A172 (cell line): ENCODE measurements around the gene RGMB. TPM values are rescaled to one million over a fixed set of nuclear protein-coding genes. Genes with fewer than 3 reads are reported as not detected.

Experiments
- DNase-seq: peaks from one replicate; pipeline ENCODE4 v3.0.0-alpha.2; 2015; ENCODE audit warnings: low spot score
- total RNA-seq: library from RNA; depleted of rRNA; stranded (reverse); fragments of >200 nt; shearing (Covaris generic); gene quantifications from 2 replicates; pipeline ENCODE4 v1.2.3, GENCODE V29; 2014

RGMB gene
- total RNA-seq, 1 experiment from 2014 or later = 22.0 TPM

GRCh38 chr5:98768160-98768959, 5.1 kb upstream of the RGMB start:
- peak; percentile 61 for DNase-seq

- DNase-seq = no peak
These were observed 4.6 kb upstream of the RGMB start for GRCh38 chr5:98768960-98769209.

GRCh38 chr5:98769210-98769958, 4.1 kb upstream of the RGMB start:
- DNase-seq = peak; percentile 46

GRCh38 chr5:98769959-98770208, 3.6 kb upstream of the RGMB start:
- no peak for DNase-seq

DNA sequence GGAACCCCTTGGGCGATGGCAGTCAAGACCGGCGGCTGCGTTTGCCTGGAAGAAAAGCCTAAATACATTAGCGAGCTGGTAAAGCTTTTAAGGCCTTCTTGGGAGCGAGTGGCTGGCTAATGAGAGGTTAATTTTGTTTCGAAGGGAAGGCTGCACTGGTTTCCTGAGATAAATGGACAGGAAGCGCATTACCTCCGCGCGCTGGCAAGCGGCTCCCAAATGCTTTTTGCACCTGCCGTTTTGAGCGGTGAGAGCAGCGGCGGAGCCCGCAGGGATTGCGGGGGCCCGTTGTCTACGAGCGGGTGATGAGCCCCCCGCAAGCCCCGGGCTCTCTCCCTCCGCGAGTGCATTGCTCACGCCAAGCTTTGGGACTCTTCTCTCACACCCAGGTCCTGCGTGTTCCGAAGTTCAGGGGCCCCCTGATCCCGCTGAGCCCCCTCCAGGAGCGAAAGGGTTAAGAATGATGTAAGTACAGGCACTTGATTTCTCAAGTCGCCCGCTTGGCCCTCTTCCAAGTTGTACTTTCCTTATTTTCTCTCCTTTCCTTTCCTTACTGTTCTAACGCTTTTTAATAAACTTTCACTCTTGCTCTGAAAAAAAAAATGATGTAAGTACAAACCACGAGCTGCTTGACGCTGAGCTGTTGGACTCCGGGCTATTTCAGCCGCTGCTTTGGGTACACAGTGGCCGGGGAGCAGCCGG, 3.1 kb upstream of the RGMB start:
- DNase-seq = peak; percentile 44

- peak; percentile 41 for DNase-seq
These were observed 2.5 kb upstream of the RGMB start for GRCh38 chr5:98770911-98771322.

DNA sequence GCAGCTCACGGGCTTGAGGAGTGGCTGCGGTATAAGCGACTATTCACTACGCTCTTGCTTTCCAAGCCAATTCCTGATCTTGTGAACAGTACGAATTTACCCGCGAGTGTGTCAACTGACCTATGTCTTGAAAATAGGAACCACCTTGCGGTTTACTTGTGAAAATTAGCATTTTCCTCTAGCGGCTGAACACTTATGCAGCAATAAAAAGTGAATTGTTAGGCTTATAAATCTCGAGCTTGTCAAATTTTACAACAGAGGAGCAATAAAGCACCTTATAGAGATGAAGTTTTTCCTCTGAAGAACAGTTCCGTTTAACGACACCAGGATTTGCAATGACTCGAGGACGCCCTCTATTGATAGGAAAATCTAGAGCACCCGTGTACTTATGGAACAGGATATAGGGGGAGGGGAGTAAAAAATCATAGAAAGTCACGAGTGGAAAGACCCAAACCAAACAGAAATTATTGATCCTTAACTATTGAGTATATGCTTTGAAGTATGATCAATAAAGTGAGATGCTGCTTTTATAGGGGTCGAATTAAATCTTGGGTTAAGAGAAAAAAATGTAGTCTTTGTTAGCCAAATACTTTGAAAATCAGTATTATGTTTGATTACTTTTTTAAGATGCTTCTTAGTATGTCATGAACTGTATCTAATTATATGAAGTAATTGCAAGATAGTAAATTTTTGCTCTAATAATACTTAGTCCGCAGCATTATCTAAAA, 1.9 kb upstream of the RGMB start:
- DNase-seq = peak; percentile 86

- DNase-seq = no peak
These were observed 849 bp upstream of the RGMB start for GRCh38 chr5:98772415-98773213.

GRCh38 chr5:98773214-98773463, 324 bp upstream of the RGMB start:
- peak; percentile 81 for DNase-seq

GRCh38 chr5:98774192-98775033, 950 bp downstream of the RGMB start:
- DNase-seq = peak; percentile 41

GRCh38 chr5:98775246-98776065, 2.0 kb downstream of the RGMB start:
- no peak for DNase-seq

- DNase-seq = peak; percentile 66
These were observed 2.7 kb downstream of the RGMB start for GRCh38 chr5:98776066-98776705.

- no peak for DNase-seq
These were observed 3.8 kb downstream of the RGMB start for GRCh38 chr5:98777295-98777694.

- no peak for DNase-seq
These were observed 5.9 kb downstream of the RGMB start for GRCh38 chr5:98779264-98779877.

DNA sequence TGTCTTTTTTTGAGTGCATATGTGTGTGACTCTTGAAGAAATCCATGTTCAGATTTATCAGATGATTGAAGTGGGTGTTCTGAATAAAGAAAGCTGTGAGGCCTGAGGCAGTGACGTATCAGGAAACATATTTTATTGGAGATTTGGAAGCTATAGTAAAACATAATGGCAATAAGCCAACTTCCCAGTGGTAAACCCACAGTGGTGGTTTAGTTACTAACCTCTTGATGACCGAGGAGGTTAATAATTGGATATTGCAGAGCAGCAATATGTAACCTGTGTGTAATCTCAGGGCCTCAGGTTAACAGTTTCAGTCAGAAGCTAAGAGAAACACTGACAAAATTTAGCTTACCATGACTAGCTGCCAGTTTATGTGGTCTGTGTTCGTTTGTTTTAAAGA, 6.9 kb downstream of the RGMB start:
- DNase-seq = no peak

DNA sequence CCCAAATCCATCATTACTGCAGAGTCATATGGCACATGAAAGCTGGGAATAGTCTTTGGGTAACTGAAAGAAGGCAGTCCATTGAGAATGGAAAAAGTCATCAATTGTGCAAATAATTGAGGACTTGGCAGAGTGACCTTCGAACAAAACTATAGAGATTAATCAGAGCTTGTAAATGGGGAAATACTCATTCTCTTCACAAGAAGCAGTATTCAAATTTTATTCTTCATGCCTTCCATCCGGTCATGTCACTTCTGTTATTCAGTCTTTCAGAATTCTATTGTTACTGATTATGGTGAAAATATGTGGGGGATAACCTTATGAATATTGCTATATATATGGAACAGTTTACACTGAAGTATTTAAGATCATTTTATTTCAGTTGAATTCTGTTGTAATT, 8.1 kb downstream of the RGMB start:
- DNase-seq = no peak

DNA sequence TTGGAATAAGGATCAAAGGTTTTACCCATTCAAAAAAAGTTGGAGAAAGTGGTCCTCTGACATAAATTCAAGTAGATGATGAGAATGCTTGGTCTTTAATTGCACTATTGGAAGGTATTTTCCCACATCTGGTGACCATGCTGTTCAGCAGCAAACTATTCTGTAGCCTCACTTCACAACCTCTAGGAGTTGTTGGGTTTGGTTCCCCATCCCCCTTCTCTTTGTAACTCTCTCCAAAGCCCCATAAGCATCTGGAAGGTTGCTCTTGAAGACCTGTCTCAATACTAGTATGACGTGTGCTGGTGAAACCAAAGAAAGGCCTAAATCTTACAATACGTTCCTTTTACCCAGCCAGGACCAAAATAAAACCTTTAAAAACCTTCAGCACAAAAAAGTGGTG, 8.5 kb downstream of the RGMB start:
- DNase-seq = no peak

- DNase-seq = no peak
These were observed 9.7 kb downstream of the RGMB start for GRCh38 chr5:98783051-98783649.

- DNase-seq = no peak
These were observed 10.9 kb downstream of the RGMB start for GRCh38 chr5:98784411-98784810.
